Measurements from ENCODE around the gene EXOC4.

EXOC4 gene

DNA sequence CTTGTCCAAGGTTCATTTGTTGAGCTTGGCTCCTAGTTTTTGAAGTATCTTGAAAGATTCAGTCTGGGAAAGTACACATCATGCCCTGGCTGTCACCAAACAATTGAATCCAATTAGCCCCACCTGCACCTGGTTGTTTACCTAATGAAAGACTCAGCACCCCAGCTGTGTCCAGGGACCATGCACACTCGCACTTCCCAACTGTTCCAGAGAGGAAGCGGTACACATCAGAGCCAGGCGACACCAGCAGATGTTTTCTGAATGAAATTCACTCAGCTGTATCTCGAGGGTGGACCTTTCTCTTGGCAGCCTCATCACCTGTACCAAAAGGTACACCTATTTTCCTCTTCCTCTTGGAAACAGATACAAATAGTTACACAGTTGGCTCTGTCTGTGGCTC lies 657.9 kb downstream of the EXOC4 start:
- no peaks in the 10 kb centered on the region for H3K4me1 ChIP-seq (ENCODE audit: insufficient read depth, insufficient read length)
- no peak overlapping the region for H3K4me3 ChIP-seq (ENCODE audit: insufficient read length, low read depth)
- TF ChIP-seq ZNF274 (IDR thresholded peaks at IDR 0.05; ENCODE audit: low read depth, low read length), result no peak
- no peaks in the 10 kb centered on the region for H3K9me3 ChIP-seq (ENCODE audit: insufficient read depth, low read length)
- no peaks in the 10 kb centered on the region for H3K27me3 ChIP-seq (ENCODE audit: insufficient read depth, insufficient read length)
- no peak overlapping the region for H3K9ac ChIP-seq (ENCODE audit: insufficient read length, low read depth)
- no peak for DNase-seq (ENCODE audit: low read depth, low spot score)
- H3K36me3 ChIP-seq (ENCODE audit: insufficient read depth, insufficient read length, low read length), result no peaks in the 10 kb centered on the region

DNA sequence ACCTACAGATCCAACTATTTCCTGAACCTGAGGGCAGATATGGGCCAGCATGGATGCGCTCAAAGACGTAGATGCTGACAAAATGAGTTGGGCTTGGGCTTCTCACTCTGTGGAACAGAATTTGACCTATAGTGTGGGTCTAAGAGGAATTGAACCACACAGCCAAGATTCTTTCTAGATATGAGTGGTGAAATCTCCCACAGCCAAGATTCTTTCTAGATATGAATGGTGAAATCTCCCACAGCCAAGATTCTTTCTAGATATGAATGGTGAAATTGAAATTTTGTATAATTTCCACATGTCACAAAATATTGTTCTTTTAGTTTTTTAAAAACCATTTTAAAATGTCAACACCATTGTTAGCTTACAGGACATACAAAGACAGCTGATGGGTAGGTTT lies 658.8 kb downstream of the EXOC4 start:
- DNase-seq (ENCODE audit: low read depth, low spot score), result no peak
- no peaks in the 10 kb centered on the region for H3K9me3 ChIP-seq (ENCODE audit: insufficient read depth, low read length)
- H3K4me3 ChIP-seq (ENCODE audit: insufficient read length, low read depth), result no peak overlapping the region
- no peaks in the 10 kb centered on the region for H3K27me3 ChIP-seq (ENCODE audit: insufficient read depth, insufficient read length)
- no peaks in the 10 kb centered on the region for H3K36me3 ChIP-seq (ENCODE audit: insufficient read depth, insufficient read length, low read length)
- no peak overlapping the region for H3K9ac ChIP-seq (ENCODE audit: insufficient read length, low read depth)
- TF ChIP-seq ZNF274 (IDR thresholded peaks at IDR 0.05; ENCODE audit: low read depth, low read length) (no peak), SUZ12 (IDR thresholded peaks at IDR 0.05; ENCODE audit: extremely low read depth, insufficient read depth, insufficient read length) (no peak), YY1 (IDR thresholded peaks at IDR 0.05; ENCODE audit: insufficient read depth, insufficient read length) (no peak)
- H3K4me1 ChIP-seq (ENCODE audit: insufficient read depth, insufficient read length), result no peaks in the 10 kb centered on the region

DNA sequence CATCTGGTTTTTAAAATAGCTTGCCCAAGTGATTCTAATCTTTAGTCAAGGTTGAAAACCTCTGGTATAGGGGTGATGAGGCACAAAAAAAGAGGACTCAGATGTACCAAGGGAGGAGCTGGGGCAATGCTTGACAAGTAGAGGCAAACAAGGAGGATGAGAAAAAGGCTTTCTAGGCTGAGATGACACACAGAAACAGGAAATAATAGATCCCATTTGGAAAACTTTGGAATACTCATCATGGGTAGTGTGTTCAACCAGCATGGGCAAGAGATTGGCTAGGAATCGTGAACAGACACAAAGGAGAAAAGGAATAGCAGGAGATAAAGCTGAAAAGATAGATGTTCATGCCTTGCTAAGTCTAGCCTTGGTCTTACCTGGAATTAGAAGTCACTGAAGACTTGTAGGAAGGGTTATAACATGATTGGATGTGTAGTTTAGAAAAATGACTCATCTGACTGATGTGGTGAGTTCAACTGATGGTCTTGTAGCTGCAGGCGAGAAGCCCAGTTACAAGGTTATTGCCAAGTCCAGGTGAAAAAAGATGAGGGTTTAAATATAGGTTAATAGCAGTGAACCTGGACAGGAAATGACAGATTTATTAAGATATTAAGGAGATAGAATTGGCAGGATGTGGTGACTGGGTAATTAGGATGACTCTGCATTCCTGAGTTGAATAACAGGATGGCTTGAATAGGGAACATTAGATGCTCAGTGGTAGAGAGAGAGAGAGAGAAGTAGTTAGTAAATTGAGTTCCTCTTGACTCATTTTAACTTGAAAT lies 660.2 kb downstream of the EXOC4 start:
- Histone ChIP-seq H3K9ac (ENCODE audit: insufficient read length, low read depth) (no peak overlapping the region), H3K36me3 (ENCODE audit: insufficient read depth, insufficient read length, low read length) (no peaks in the 10 kb centered on the region), H3K4me1 (ENCODE audit: insufficient read depth, insufficient read length) (no peaks in the 10 kb centered on the region), H3K9me3 (ENCODE audit: insufficient read depth, low read length) (no peaks in the 10 kb centered on the region), H3K4me3 (ENCODE audit: insufficient read length, low read depth) (no peak overlapping the region), H3K27me3 (ENCODE audit: insufficient read depth, insufficient read length) (no peaks in the 10 kb centered on the region)
- DNase-seq (ENCODE audit: low read depth, low spot score), result no peak
- TF ChIP-seq ZNF274 (IDR thresholded peaks at IDR 0.05; ENCODE audit: low read depth, low read length) (no peak), SUZ12 (IDR thresholded peaks at IDR 0.05; ENCODE audit: extremely low read depth, insufficient read depth, insufficient read length) (no peak)

DNA sequence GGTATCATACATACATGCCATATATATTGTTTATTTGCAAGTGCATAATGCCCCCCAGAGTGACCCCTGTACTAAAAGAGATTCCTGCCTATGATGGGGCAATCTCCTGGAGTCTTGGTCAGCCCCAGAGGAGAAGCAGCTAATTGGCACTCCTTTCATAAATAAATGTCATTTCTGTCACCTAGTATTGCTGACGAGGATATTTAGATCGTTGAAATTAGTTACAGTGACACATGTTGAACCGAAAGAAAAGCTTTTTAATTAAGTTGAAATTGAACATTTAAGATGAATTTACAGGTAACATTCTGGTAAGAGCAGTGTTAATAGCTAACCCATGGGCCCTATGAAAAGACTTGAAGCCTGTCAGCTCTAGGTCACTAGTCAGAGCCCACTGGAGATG lies 663.7 kb downstream of the EXOC4 start:
- no peak for DNase-seq (ENCODE audit: low read depth, low spot score)
- Histone ChIP-seq H3K27me3 (ENCODE audit: insufficient read depth, insufficient read length) (no peaks in the 10 kb centered on the region), H3K4me1 (ENCODE audit: insufficient read depth, insufficient read length) (no peaks in the 10 kb centered on the region), H3K9ac (ENCODE audit: insufficient read length, low read depth) (no peak overlapping the region), H3K36me3 (ENCODE audit: insufficient read depth, insufficient read length, low read length) (no peaks in the 10 kb centered on the region), H3K4me3 (ENCODE audit: insufficient read length, low read depth) (no peak overlapping the region), H3K9me3 (ENCODE audit: insufficient read depth, low read length) (no peaks in the 10 kb centered on the region)
- no peak for TF ChIP-seq YY1 (IDR thresholded peaks at IDR 0.05; ENCODE audit: insufficient read depth, insufficient read length)
- no peak for TF ChIP-seq SUZ12 (IDR thresholded peaks at IDR 0.05; ENCODE audit: extremely low read depth, insufficient read depth, insufficient read length)
- no peak for TF ChIP-seq ZNF274 (IDR thresholded peaks at IDR 0.05; ENCODE audit: low read depth, low read length)

DNA sequence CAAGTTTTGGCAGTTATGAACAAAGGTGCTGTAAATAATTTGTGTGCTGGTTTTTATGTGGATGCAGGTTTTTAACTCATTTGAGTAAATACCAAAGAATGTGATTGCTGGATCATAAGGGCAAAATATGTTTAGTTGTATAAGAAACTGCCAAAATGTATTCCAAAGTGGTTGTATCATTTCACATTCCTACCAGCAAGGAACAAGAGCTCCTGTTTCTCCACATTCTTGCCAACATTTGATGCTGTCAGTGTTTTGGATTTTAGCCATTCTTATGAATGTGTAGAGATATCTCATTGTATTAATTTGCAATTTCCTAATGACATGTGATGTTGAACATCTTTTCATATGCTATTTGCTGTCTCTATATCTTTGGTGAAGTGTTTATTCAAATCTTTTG lies 666.9 kb downstream of the EXOC4 start:
- Histone ChIP-seq H3K4me1 (ENCODE audit: insufficient read depth, insufficient read length) (no peaks in the 10 kb centered on the region), H3K9ac (ENCODE audit: insufficient read length, low read depth) (no peak overlapping the region), H3K36me3 (ENCODE audit: insufficient read depth, insufficient read length, low read length) (no peaks in the 10 kb centered on the region), H3K27me3 (ENCODE audit: insufficient read depth, insufficient read length) (no peaks in the 10 kb centered on the region), H3K9me3 (ENCODE audit: insufficient read depth, low read length) (no peaks in the 10 kb centered on the region), H3K4me3 (ENCODE audit: insufficient read length, low read depth) (no peak overlapping the region)
- TF ChIP-seq YY1 (IDR thresholded peaks at IDR 0.05; ENCODE audit: insufficient read depth, insufficient read length) (no peak), SUZ12 (IDR thresholded peaks at IDR 0.05; ENCODE audit: extremely low read depth, insufficient read depth, insufficient read length) (no peak), ZNF274 (IDR thresholded peaks at IDR 0.05; ENCODE audit: low read depth, low read length) (no peak)
- no peak for DNase-seq (ENCODE audit: low read depth, low spot score)

DNA sequence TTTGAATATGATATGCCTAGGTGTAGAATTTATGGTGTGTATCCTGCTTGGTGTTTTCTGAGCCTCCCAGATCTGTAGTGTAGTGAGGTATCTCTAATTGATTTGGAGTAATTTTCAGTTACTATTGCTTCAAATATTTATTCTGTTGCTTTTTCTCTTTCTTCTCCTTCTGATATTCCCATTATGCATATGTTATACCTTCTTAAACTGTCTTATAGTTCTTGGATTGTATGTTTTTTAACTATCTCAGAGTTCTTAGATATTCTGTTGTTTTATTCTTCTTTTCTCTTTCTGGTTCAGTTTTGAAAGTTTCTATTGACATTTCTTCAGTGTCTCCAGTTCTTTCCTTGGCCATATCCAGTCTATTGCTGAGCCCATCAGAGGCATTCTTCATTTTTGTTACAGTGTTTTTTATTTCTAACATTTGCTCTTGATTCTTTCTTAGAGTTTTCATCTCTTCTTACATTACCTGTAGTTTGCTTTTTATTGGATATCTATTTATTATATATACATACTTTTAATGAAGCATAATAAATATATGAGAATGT lies 668.8 kb downstream of the EXOC4 start:
- Histone ChIP-seq H3K9me3 (ENCODE audit: insufficient read depth, low read length) (no peaks in the 10 kb centered on the region), H3K27me3 (ENCODE audit: insufficient read depth, insufficient read length) (no peaks in the 10 kb centered on the region), H3K9ac (ENCODE audit: insufficient read length, low read depth) (no peak overlapping the region), H3K4me3 (ENCODE audit: insufficient read length, low read depth) (no peak overlapping the region), H3K36me3 (ENCODE audit: insufficient read depth, insufficient read length, low read length) (no peaks in the 10 kb centered on the region), H3K4me1 (ENCODE audit: insufficient read depth, insufficient read length) (no peaks in the 10 kb centered on the region)
- no peak for DNase-seq (ENCODE audit: low read depth, low spot score)
- TF ChIP-seq SUZ12 (IDR thresholded peaks at IDR 0.05; ENCODE audit: extremely low read depth, insufficient read depth, insufficient read length) (no peak), YY1 (IDR thresholded peaks at IDR 0.05; ENCODE audit: insufficient read depth, insufficient read length) (no peak), ZNF274 (IDR thresholded peaks at IDR 0.05; ENCODE audit: low read depth, low read length) (no peak)

DNA sequence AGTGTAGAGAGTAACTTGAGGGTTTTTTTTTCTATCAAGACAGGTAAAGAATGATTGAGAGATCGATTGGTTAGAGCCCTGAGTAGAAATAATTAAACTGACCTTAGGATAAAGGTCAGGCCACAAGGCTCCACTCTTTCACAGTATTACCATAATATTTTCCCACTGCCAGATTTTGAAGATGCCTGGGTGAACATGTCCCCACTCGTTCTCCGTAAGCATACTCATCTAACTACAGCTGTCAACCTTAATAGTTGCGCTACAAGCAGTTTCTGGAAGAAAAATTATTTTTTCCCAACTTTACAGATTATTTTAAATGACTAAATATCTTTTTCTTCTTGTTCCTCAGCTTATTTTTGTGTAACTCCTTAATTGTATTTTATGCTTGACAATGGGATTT lies 671.1 kb downstream of the EXOC4 start:
- TF ChIP-seq YY1 (IDR thresholded peaks at IDR 0.05; ENCODE audit: insufficient read depth, insufficient read length) (no peak), SUZ12 (IDR thresholded peaks at IDR 0.05; ENCODE audit: extremely low read depth, insufficient read depth, insufficient read length) (no peak), ZNF274 (IDR thresholded peaks at IDR 0.05; ENCODE audit: low read depth, low read length) (no peak)
- H3K9me3 ChIP-seq (ENCODE audit: insufficient read depth, low read length), result no peaks in the 10 kb centered on the region
- H3K4me3 ChIP-seq (ENCODE audit: insufficient read length, low read depth), result no peak overlapping the region

More for the DNA sequence above, 671.1 kb downstream of the EXOC4 start:
- H3K9ac ChIP-seq (ENCODE audit: insufficient read length, low read depth), result no peak overlapping the region
- H3K36me3 ChIP-seq (ENCODE audit: insufficient read depth, insufficient read length, low read length), result no peaks in the 10 kb centered on the region
- H3K4me1 ChIP-seq (ENCODE audit: insufficient read depth, insufficient read length), result no peaks in the 10 kb centered on the region
- no peak for DNase-seq (ENCODE audit: low read depth, low spot score)
- H3K27me3 ChIP-seq (ENCODE audit: insufficient read depth, insufficient read length), result no peaks in the 10 kb centered on the region

Data from NT2/D1 (cell line).